Cardiac ventricle fibroblast (primary cell): ENCODE data around the gene ELOF1. TPM values are rescaled to one million over a fixed set of nuclear protein-coding genes. Genes with fewer than 3 reads are reported as not detected.

Source experiments
- total RNA-seq: library from RNA; depleted of rRNA; stranded (reverse); fragments of >200 nt; gene quantifications from 2 replicates; pipeline ENCODE4 v1.2.3, GENCODE V29; 2015

Gene ELOF1
- total RNA-seq = 42.1 and 45.2 TPM in 2 replicates

GRCh38 chr19:11558881-11559828 is at the start of gene ELOF1:
Gene ELOF1 (minus strand): TSS chr19:11559230. CDS start chr19:11554347, 4,883 bp downstream.

GRCh38 chr19:11597202-11598102 is 38.4 kb upstream of the ELOF1 start, which contains the start of gene ZNF627:
Gene ZNF627 (plus strand): TSS chr19:11597483. CDS start chr19:11597628, 145 bp downstream.

GRCh38 chr19:11577451-11578257 is 18.6 kb upstream of the ELOF1 start, which contains the start of gene ACP5:
Gene ACP5 (minus strand): TSS chr19:11577645. CDS start chr19:11577317, 328 bp downstream.

GRCh38 chr19:11538232-11539036 is 20.6 kb downstream of the ELOF1 start, which contains the start of gene CNN1:
Gene CNN1 (plus strand): TSS chr19:11538851. CDS start chr19:11538928, 77 bp downstream.

GRCh38 chr19:11528551-11529341 is 30.3 kb downstream of the ELOF1 start, which contains the start of gene ECSIT:
Gene ECSIT (minus strand): TSS chr19:11529134. CDS start chr19:11519170, 9,964 bp downstream.

GRCh38 chr19:11505504-11506100 is 53.4 kb downstream of the ELOF1 start, which contains the start of gene ZNF653:
Gene ZNF653 (minus strand): TSS chr19:11505839. CDS start chr19:11505786, 53 bp downstream.

Other genes starting within 250 kb of the ELOF1 start
- gene RAB3D, start 219.6 kb downstream of the ELOF1 start, total RNA-seq = 8.3 and 12.2 TPM in 2 replicates
- 120 and 164 TPM in 2 replicates for gene TMEM205, start 213.0 kb downstream of the ELOF1 start, total RNA-seq
- gene CCDC159, start 212.7 kb downstream of the ELOF1 start, total RNA-seq = 5.0 and 12.2 TPM in 2 replicates
- 39.9 and 51.1 TPM in 2 replicates for gene PLPPR2, start 203.8 kb downstream of the ELOF1 start, total RNA-seq
- 1.2 and 1.6 TPM in 2 replicates for gene SWSAP1, start 184.6 kb downstream of the ELOF1 start, total RNA-seq
- gene EPOR, start 174.9 kb downstream of the ELOF1 start, total RNA-seq = 1.9 and 3.4 TPM in 2 replicates
- gene RGL3, start 139.9 kb downstream of the ELOF1 start, total RNA-seq = 1.7 and 3.4 TPM in 2 replicates
- 0.59 TPM in 1 of 2 replicates, not detected in the other for gene ODAD3, start 124.1 kb downstream of the ELOF1 start, total RNA-seq
- gene PRKCSH, start 123.6 kb downstream of the ELOF1 start, total RNA-seq = 238 and 254 TPM in 2 replicates
- gene ELAVL3, start 78.2 kb downstream of the ELOF1 start, total RNA-seq = not detected in 2 replicates
- gene ZNF653, start 53.4 kb downstream of the ELOF1 start, total RNA-seq = 2.3 and 2.4 TPM in 2 replicates
- gene ECSIT, start 30.1 kb downstream of the ELOF1 start, total RNA-seq = 51.1 and 52.2 TPM in 2 replicates
- gene CNN1, start 20.4 kb downstream of the ELOF1 start, total RNA-seq = 0.50 and 3.0 TPM in 2 replicates
- gene ACP5, start 18.4 kb upstream of the ELOF1 start, total RNA-seq = not detected in 2 replicates
- 7.1 and 11.2 TPM in 2 replicates for gene ZNF627, start 38.3 kb upstream of the ELOF1 start, total RNA-seq
- gene ZNF823, start 179.7 kb upstream of the ELOF1 start, total RNA-seq = 1.2 and 2.3 TPM in 2 replicates
- 3.6 and 4.5 TPM in 2 replicates for gene ZNF441, start 207.8 kb upstream of the ELOF1 start, total RNA-seq
- gene ZNF491, start 239.3 kb upstream of the ELOF1 start, total RNA-seq = 0.31 and 0.78 TPM in 2 replicates